KG1 (cell line): ENCODE data around the gene ARID1B.

Source experiments
- DNase-seq: peaks from one replicate; lab custom pipeline; 2025; lab: John Stamatoyannopoulos, UW

ARID1B gene

GRCh38 chr6:156791320-156791850, 14.2 kb downstream of the ARID1B start:
- no peak for DNase-seq

GRCh38 chr6:156793200-156793599, 16.0 kb downstream of the ARID1B start:
- no peak for DNase-seq

GRCh38 chr6:156794546-156795354, 17.6 kb downstream of the ARID1B start:
- DNase-seq, result no peak

DNA sequence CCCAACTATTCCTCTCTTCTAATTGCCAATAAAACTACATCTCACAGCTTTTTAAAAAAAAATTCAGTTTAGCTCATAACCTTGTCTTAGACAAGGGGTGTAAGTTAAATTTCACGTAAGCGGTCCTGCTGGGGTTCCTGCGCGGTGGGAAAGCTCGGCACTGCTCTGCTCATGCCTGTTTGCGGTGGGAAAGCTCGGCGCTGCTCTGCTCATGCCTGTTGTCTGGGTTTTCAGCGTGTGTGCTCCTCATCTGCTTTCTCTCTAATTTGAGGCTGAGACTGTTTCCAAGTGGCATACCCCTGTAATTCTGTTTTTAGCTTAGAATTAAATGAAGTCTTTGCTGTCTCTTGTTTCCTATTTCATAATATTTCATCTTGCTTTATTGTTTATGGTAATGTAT, 18.6 kb downstream of the ARID1B start:
- DNase-seq, result no peak

DNA sequence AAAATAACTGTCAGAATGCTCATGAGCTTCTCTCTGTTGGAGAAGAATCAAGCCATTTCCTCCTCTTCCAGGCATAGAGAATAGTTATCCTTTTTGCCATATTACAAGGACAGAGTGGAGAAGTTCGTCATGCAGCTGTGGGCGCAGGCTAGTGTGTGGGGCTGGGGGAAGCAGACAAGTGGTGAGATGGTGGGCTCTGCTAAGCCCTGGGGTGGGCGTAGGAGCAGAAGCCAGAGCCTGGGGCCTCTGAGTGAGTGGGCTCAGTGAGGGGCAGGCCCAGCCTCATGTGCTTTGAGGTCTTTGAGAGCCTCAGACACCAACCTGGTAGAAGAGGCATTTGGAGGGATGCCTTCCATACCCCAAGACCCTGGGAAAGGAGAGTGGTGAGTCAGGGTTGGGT, 19.4 kb downstream of the ARID1B start:
- DNase-seq, result no peak

GRCh38 chr6:156797901-156798735, 20.9 kb downstream of the ARID1B start:
- no peak for DNase-seq

- DNase-seq, result no peak
These were observed 24.5 kb downstream of the ARID1B start for GRCh38 chr6:156801712-156802111.

DNA sequence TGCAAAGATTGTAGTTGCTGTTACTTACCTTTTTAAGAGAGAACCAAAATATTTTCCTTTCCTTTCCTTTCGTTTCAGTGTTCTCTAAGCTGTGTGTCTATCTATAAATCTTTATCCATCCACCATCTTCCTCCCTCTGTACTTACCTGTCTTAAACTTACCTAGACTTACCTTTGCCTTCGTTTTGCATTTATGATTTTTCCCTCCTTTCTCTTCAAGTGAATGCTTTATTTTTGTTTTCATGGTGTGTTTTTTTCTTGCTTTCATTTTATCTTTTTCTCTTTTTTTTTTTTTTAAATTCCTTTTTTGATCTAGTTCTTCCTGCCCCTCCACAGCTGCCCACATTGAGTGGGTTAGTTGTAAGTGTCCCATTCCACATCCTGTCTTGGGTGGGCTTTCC, 26.2 kb downstream of the ARID1B start:
- no peak for DNase-seq

- no peak for DNase-seq
These were observed 27.2 kb downstream of the ARID1B start for GRCh38 chr6:156804402-156804801.

- DNase-seq, result no peak
These were observed 29.0 kb downstream of the ARID1B start for GRCh38 chr6:156806155-156806554.

GRCh38 chr6:156807028-156807427, 29.9 kb downstream of the ARID1B start:
- no peak for DNase-seq

DNA sequence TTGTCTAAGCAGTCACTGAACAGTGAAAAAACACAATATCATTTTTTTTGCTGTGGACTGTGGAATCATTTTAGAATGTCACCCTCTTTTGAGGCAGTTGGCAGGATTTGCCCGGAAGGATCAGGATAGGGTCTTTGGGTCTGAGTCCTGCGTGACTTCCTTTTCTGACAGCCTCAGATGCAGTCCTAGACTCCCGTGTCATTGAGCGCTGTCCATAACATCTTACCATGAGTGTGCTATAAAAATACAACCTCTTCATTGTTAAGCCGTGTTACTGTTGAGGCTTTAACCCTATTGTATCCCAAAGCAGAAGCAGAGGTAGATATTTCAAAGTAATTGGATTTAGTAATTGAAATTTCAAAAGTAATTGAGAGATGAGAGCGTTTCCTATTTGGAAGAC, 30.6 kb downstream of the ARID1B start:
- no peak for DNase-seq

DNA sequence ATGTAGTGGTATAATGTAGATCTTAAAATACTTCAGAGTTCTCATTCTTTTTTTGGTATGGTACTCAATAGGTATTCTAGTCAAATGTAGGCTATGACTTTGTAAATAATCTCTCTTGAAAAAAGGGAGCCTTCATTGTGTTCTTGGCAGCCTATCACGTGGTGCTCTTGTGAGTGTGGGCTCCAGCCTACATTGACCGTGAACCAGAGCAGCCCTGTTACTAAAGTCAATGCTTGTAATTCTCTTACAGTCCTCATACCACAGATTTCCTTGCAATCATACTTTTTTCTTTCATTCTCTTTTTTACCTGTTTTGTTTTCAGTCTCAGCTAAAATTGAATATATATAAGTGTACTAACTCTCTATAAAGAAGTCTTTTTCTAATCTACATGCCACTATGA, 31.1 kb downstream of the ARID1B start:
- no peak for DNase-seq

DNA sequence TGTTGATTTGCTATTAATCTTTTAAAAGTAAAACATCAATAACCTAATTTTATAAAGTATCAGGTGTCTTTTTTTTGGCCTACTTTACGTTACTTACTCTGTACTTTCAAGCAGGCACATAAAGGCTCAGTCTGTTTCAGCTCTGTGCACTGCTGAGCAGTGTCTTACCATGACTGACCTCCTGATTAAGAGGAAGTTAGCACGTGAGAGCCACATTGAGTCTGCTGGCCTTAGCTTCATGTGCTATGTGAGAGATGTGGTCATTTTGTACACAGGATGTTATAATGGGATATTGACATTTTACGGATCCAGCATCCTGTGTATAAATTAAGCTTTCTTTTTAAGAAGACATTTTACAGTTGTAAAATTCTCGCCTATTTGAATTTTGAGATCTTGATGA, 31.9 kb downstream of the ARID1B start:
- DNase-seq, result no peak

- no peak for DNase-seq
These were observed 32.4 kb downstream of the ARID1B start for GRCh38 chr6:156809446-156810178.

DNA sequence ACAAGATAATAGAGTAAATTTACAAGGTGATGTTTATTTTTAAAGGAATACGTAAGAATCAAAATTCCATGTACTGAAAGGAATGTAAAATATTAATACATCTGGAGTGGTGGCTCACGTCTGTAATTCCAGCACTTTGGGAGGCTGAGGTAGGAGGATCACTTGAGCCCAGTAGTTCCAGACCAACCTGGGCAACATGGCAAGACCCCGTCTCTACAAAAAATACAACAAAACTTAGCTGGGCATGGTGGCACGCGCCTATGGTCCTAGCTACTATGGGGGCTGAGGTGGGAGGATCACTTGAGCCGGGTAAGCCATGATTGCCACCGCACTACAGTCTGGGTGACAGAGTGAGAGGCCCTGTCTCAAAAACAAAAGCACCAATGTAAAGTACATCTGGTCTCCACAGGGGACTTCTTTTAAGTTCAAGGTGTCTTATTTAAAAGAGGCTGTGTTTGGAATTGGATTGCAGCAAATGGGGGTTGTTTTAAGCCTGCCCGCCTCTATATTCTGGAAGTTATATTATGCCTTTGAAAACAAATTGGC, 36.9 kb downstream of the ARID1B start:
- no peak for DNase-seq

- DNase-seq, result no peak
These were observed 39.3 kb downstream of the ARID1B start for GRCh38 chr6:156816505-156816904.

DNA sequence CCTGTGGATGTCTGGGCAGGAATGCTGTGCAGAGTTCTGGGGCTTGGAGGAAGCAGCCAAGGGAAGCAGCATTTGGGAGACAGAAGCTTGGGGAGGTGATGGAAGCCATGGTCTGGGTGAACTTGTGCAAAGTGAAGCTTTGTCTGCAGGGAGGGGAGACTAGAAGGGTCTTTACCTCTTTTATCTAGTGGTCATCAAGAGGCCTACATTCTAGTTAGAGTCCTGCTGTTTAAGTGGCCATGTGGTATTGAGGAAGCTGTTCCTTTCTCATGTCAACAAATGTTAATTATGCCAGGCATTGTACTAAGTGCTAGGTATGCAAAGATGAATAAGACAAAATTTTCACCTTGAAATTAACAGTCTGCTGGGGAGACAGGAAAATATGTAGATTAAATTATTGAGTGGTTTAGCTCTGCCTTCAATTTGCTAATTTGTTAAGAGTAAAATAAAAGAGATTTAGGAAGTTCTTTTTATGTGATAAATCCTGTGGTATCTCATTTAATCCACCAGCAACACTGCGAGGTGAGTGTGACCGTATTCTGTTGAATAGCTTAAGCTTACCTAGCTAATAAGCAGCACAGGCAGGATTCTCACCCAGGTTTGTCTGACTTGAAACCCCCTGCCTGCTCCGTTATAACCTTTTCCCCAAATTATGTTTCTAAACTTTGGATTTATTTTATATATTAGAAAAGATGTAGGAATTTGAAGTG, 43.1 kb downstream of the ARID1B start:
- no peak for DNase-seq

- DNase-seq, result no peak
These were observed 44.5 kb downstream of the ARID1B start for GRCh38 chr6:156821707-156822106.

GRCh38 chr6:156822747-156823206, 45.6 kb downstream of the ARID1B start:
- no peak for DNase-seq

- DNase-seq, result no peak
These were observed 47.0 kb downstream of the ARID1B start for GRCh38 chr6:156824142-156824541.
